ENCODE measurements around the gene IRAG1.

Gene IRAG1

GRCh38 chr11:10669258-10670033, 24.1 kb downstream of the IRAG1 start:
- H3K4me3 ChIP-seq (ENCODE audit: low read depth, low read length): no peak overlapping the region
- TF ChIP-seq, protein P1, sequence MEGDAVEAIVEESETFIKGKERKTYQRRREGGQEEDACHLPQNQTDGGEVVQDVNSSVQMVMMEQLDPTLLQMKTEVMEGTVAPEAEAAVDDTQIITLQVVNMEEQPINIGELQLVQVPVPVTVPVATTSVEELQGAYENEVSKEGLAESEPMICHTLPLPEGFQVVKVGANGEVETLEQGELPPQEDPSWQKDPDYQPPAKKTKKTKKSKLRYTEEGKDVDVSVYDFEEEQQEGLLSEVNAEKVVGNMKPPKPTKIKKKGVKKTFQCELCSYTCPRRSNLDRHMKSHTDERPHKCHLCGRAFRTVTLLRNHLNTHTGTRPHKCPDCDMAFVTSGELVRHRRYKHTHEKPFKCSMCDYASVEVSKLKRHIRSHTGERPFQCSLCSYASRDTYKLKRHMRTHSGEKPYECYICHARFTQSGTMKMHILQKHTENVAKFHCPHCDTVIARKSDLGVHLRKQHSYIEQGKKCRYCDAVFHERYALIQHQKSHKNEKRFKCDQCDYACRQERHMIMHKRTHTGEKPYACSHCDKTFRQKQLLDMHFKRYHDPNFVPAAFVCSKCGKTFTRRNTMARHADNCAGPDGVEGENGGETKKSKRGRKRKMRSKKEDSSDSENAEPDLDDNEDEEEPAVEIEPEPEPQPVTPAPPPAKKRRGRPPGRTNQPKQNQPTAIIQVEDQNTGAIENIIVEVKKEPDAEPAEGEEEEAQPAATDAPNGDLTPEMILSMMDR (IDR thresholded peaks at IDR 0.05; ENCODE audit: insufficient read depth, low read depth, low read length, missing control alignments): no peak
- no peak for DNase-seq (ENCODE audit: low read depth)

GRCh38 chr11:10667521-10667885, 26.1 kb downstream of the IRAG1 start:
- H3K4me3 ChIP-seq (ENCODE audit: low read depth, low read length): no peak overlapping the region
- no peak for DNase-seq (ENCODE audit: low read depth)
- TF ChIP-seq, protein P1 (IDR thresholded peaks at IDR 0.05; ENCODE audit: insufficient read depth, low read depth, low read length, missing control alignments): no peak

- H3K4me3 ChIP-seq (ENCODE audit: low read depth, low read length): no peak overlapping the region
- no peak for DNase-seq (ENCODE audit: low read depth)
- TF ChIP-seq, protein P1 (IDR thresholded peaks at IDR 0.05; ENCODE audit: insufficient read depth, low read depth, low read length, missing control alignments): no peak
Observed at GRCh38 chr11:10666556-10667520, 26.7 kb downstream of the IRAG1 start.

DNA sequence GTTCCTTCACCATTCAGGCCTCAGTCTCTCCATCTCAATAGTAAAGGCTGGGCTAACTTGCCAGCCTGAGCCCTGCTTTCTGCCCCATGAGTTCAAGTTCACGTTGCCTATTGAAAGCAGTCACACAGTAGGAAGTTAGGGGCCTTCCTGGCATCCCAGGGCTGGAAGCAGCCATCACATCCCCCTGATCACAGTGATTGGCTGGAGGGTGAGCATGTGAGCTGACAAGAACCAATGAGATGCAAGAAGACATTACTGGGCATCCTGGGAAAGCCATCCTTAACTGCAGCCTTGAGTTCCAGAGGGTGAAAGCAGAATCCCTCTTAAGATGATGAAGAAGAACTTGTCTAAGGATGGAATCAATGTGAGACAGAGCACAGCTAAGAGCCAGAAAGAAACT, 29.1 kb downstream of the IRAG1 start:
- DNase-seq (ENCODE audit: low read depth): no peak
- no peak overlapping the region for H3K4me3 ChIP-seq (ENCODE audit: low read depth, low read length)
- TF ChIP-seq, protein P1 (IDR thresholded peaks at IDR 0.05; ENCODE audit: insufficient read depth, low read depth, low read length, missing control alignments): no peak

DNA sequence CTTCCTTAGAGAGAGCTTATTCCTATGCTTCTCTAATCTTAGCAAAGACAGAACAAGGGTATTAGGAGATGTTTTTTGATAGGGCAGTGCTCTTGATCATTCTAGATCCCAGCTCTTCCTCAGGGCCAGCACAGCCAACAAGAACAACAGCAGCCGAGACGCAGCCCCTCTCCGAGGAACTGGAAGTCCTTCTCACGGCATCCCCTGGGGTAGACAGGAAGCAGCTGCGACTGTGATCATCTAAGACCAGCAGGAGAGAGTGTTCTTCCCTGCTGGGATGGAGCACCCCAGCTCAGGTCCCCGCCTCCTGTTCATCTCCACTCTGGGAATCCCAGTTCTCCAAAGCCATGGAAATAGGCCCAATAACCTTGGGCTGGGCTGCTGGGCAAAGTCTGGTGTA, 29.6 kb downstream of the IRAG1 start:
- TF ChIP-seq, protein P1 (IDR thresholded peaks at IDR 0.05; ENCODE audit: insufficient read depth, low read depth, low read length, missing control alignments): no peak
- no peak overlapping the region for H3K4me3 ChIP-seq (ENCODE audit: low read depth, low read length)
- no peak for DNase-seq (ENCODE audit: low read depth)

GRCh38 chr11:10663365-10663764, 30.2 kb downstream of the IRAG1 start:
- DNase-seq (ENCODE audit: low read depth): no peak
- TF ChIP-seq, protein P1 (IDR thresholded peaks at IDR 0.05; ENCODE audit: insufficient read depth, low read depth, low read length, missing control alignments): no peak

More at GRCh38 chr11:10663365-10663764, 30.2 kb downstream of the IRAG1 start:
- no peak overlapping the region for H3K4me3 ChIP-seq (ENCODE audit: low read depth, low read length)

Data from GM12865 (cell line).